NOMO-1 (cell line): Measurements from ENCODE around the gene ABCB1.
A peak's percentile ranks its signal among the peaks of the same experiment; 100 is the strongest.

Source experiments
- DNase-seq, 2 experiments: peaks; one replicate each; lab custom pipeline; 2025; ENCODE audit not compliant: unreplicated experiment in 2 of 2; lab: John Stamatoyannopoulos, UW

Gene ABCB1

GRCh38 chr7:87517136-87517815 lies 83.4 kb downstream of the ABCB1 start:
- peak in 1 of 2 experiments; percentile 49 for DNase-seq

- no peak for DNase-seq
Measured at GRCh38 chr7:87513735-87514335, 86.8 kb downstream of the ABCB1 start.

- DNase-seq, result no peak
Measured at GRCh38 chr7:87512906-87513305, 87.8 kb downstream of the ABCB1 start.

GRCh38 chr7:87511510-87511909 lies 89.2 kb downstream of the ABCB1 start:
- DNase-seq, result no peak

GRCh38 chr7:87510411-87510875 lies 90.2 kb downstream of the ABCB1 start:
- no peak for DNase-seq

GRCh38 chr7:87507446-87507845 lies 93.2 kb downstream of the ABCB1 start:
- no peak for DNase-seq

- DNase-seq, result peak in 1 of 2 experiments; percentile 48
Measured at GRCh38 chr7:87506246-87507180, 94.2 kb downstream of the ABCB1 start.

GRCh38 chr7:87505557-87506245 lies 95.0 kb downstream of the ABCB1 start:
- DNase-seq, result no peak

- DNase-seq, result no peak
Measured at GRCh38 chr7:87505122-87505521, 95.6 kb downstream of the ABCB1 start.

GRCh38 chr7:87499494-87499893 lies 101.2 kb downstream of the ABCB1 start:
- no peak for DNase-seq

GRCh38 chr7:87498893-87499292 lies 101.8 kb downstream of the ABCB1 start:
- DNase-seq, result no peak

- no peak for DNase-seq
Measured at GRCh38 chr7:87497482-87497881, 103.2 kb downstream of the ABCB1 start.

- no peak for DNase-seq
Measured at GRCh38 chr7:87495366-87495765, 105.3 kb downstream of the ABCB1 start.

- no peak for DNase-seq
Measured at GRCh38 chr7:87494454-87494853, 106.2 kb downstream of the ABCB1 start.

- DNase-seq, result no peak
Measured at GRCh38 chr7:87483131-87483530, 117.6 kb downstream of the ABCB1 start.

GRCh38 chr7:87482115-87482514 lies 118.6 kb downstream of the ABCB1 start:
- no peak for DNase-seq

- DNase-seq, result no peak
Measured at GRCh38 chr7:87480386-87480785, 120.3 kb downstream of the ABCB1 start.

GRCh38 chr7:87479951-87480350 lies 120.7 kb downstream of the ABCB1 start:
- DNase-seq, result no peak

GRCh38 chr7:87476179-87476557 lies 124.5 kb downstream of the ABCB1 start:
- DNase-seq, result no peak

GRCh38 chr7:87475359-87476178 lies 125.1 kb downstream of the ABCB1 start, which contains the start of gene ABCB4:
ABCB4 (minus strand) TSS chr7:87475680; CDS start chr7:87475465, 215 bp downstream.
- no peak for DNase-seq
